Suprapubic skin (tissue), 4 donors: ENCODE measurements around the gene CYP2B6. TPM values are rescaled to one million over a fixed set of nuclear protein-coding genes. Genes with fewer than 3 reads are reported as not detected.
A peak's percentile ranks its signal among the peaks of the same experiment; 100 is the strongest.
"Not testable (repeated sequence)": the region's sequence is repeated elsewhere in the genome, so short reads cannot be mapped to it uniquely, and the experiment has no call there.

Source experiments
- DNase-seq, 2 donors: peaks; one replicate each; pipeline ENCODE4 v3.0.0-alpha.2; 2019; ENCODE audit warnings: low spot score in 2 of 2
- H3K27ac ChIP-seq: fragments of 200-600 bp; sonication (generic); one replicate; pipeline ENCODE4 v1.5.1; 2019
- H3K27me3 ChIP-seq: fragments of 200-600 bp; sonication (generic); one replicate; pipeline ENCODE4 v1.5.1; 2019
- H3K36me3 ChIP-seq: fragments of 200-600 bp; sonication (generic); one replicate; pipeline ENCODE4 v1.5.1; 2019
- H3K4me1 ChIP-seq: fragments of 200-600 bp; sonication (generic); one replicate; pipeline ENCODE4 v1.5.1; 2019
- H3K4me3 ChIP-seq: fragments of 200-600 bp; sonication (generic); one replicate; pipeline ENCODE4 v1.5.1; 2019; ENCODE audit warnings: mild to moderate bottlenecking
- H3K9me3 ChIP-seq: fragments of 200-600 bp; sonication (generic); one replicate; pipeline ENCODE4 v1.5.1; 2019
- CTCF ChIP-seq, 2 donors: fragments of 200-600 bp in 1 of 2; fragments of 450-650 bp in 1 of 2; sonication (generic) in 1 of 2; IDR thresholded peaks; one replicate each; pipeline ENCODE4 v1.5.1; 2016 to 2019; ENCODE audit warnings: antibody characterized with exemption in 2 of 2, mild to moderate bottlenecking in 1 of 2, moderate library complexity in 1 of 2
- EP300 ChIP-seq: sonication (generic); formaldehyde crosslinking; IDR thresholded peaks from one replicate; pipeline ENCODE4 v1.6.1; 2017; ENCODE audit warnings: antibody characterized with exemption
- POLR2A ChIP-seq, 2 donors: fragments of 450-650 bp; IDR thresholded peaks; one replicate each; pipeline ENCODE4 v1.6.1; 2017; ENCODE audit warnings: antibody characterized with exemption in 2 of 2, mild to moderate bottlenecking in 2 of 2, moderate library complexity in 2 of 2
- POLR2AphosphoS5 ChIP-seq, 3 donors: sonication (generic); formaldehyde crosslinking; IDR thresholded peaks; one replicate each; pipeline ENCODE4 v1.6.1; 2017; ENCODE audit warnings: antibody characterized with exemption in 3 of 3
- WGBS: methylation state at CpG from one replicate; pipeline ENCODE4 v1.1.5; 2018; 5-methylcytosine and 5-hydroxymethylcytosine counted together
- total RNA-seq, 4 donors: library from RNA; depleted of rRNA; stranded (reverse); fragments of >200 nt; gene quantifications; one replicate each; pipeline ENCODE4 v1.1.0, GENCODE V29; 2016

The CYP2B6 gene
- total RNA-seq, 4 donors from 2014 or later, result 0.13 to 4.2 (median 1.0) TPM; not detected in 1

- 53% methylated on average over 3 of the region's 3 CpGs for WGBS
- H3K4me3 ChIP-seq, result no peak overlapping the region
- H3K36me3 ChIP-seq, result no peaks in the 10 kb centered on the region
- no peak overlapping the region for H3K27ac ChIP-seq
- no peaks in the 10 kb centered on the region for H3K9me3 ChIP-seq
- peaks cover 13% of the 10 kb centered on the region for H3K27me3 ChIP-seq
- no peaks in the 10 kb centered on the region for H3K4me1 ChIP-seq
- TF ChIP-seq POLR2A (IDR thresholded peaks at IDR 0.05) (no peak), CTCF (IDR thresholded peaks at IDR 0.05) (no peak), EP300 (no peak), POLR2AphosphoS5 (IDR thresholded peaks at IDR 0.05) (no peak)
- no peak for DNase-seq
Measured at GRCh38 chr19:40962460-40962961, 28.6 kb upstream of the CYP2B6 start.

GRCh38 chr19:40964361-40964760, 26.7 kb upstream of the CYP2B6 start:
- H3K27ac ChIP-seq, H3K36me3 ChIP-seq, H3K9me3 ChIP-seq, H3K4me1 ChIP-seq, H3K4me3 ChIP-seq, H3K27me3 ChIP-seq, DNase-seq: not testable (repeated sequence)
- WGBS, result 87% methylated on average over 3 of the region's 3 CpGs

- not testable (repeated sequence) for H3K36me3 ChIP-seq, H3K27me3 ChIP-seq, DNase-seq, H3K27ac ChIP-seq, H3K4me1 ChIP-seq, H3K4me3 ChIP-seq, H3K9me3 ChIP-seq
- no CpG with 5 or more reads among the region's 35 CpGs for WGBS
Measured at GRCh38 chr19:40965351-40965750, 25.7 kb upstream of the CYP2B6 start.

GRCh38 chr19:40966591-40966990, 24.5 kb upstream of the CYP2B6 start:
- DNase-seq, H3K27ac ChIP-seq, H3K4me1 ChIP-seq, H3K4me3 ChIP-seq, H3K9me3 ChIP-seq, H3K27me3 ChIP-seq, H3K36me3 ChIP-seq: not testable (repeated sequence)
- WGBS, result 69% methylated on average over 7 of the region's 25 CpGs

- H3K4me1 ChIP-seq, H3K9me3 ChIP-seq, H3K27me3 ChIP-seq, DNase-seq, H3K36me3 ChIP-seq, H3K4me3 ChIP-seq, H3K27ac ChIP-seq: not testable (repeated sequence)
- WGBS, result 92% methylated on average over 3 of the region's 3 CpGs
Measured at GRCh38 chr19:40968065-40968464, 23.0 kb upstream of the CYP2B6 start.

- not testable (repeated sequence) for H3K27ac ChIP-seq, H3K9me3 ChIP-seq, H3K27me3 ChIP-seq, H3K4me1 ChIP-seq, H3K4me3 ChIP-seq, DNase-seq, H3K36me3 ChIP-seq
- WGBS, result 85% methylated on average over 4 of the region's 4 CpGs
Measured at GRCh38 chr19:40969721-40970120, 21.4 kb upstream of the CYP2B6 start.

- not testable (repeated sequence) for DNase-seq, H3K4me3 ChIP-seq, H3K9me3 ChIP-seq, H3K27me3 ChIP-seq, H3K27ac ChIP-seq, H3K36me3 ChIP-seq, H3K4me1 ChIP-seq
- WGBS, result 76% methylated on average over 6 of the region's 6 CpGs
Measured at GRCh38 chr19:40970396-40971345, 20.4 kb upstream of the CYP2B6 start.

- H3K27ac ChIP-seq, result no peak overlapping the region
- H3K4me1 ChIP-seq, result no peaks in the 10 kb centered on the region
- 22% methylated on average over 4 of the region's 4 CpGs for WGBS
- peak; percentile 54 to 83 for TF ChIP-seq CTCF (IDR thresholded peaks at IDR 0.05)
- TF ChIP-seq POLR2A (IDR thresholded peaks at IDR 0.05), result no peak
- TF ChIP-seq POLR2AphosphoS5 (IDR thresholded peaks at IDR 0.05), result no peak
- H3K9me3 ChIP-seq, result no peaks in the 10 kb centered on the region
- H3K4me3 ChIP-seq, result no peak overlapping the region
- no peaks in the 10 kb centered on the region for H3K36me3 ChIP-seq
- DNase-seq, result peak; percentile 70 to 83
- peaks cover 8% of the 10 kb centered on the region for H3K27me3 ChIP-seq
Measured at GRCh38 chr19:40974633-40975037, 16.4 kb upstream of the CYP2B6 start.
